Skeletal muscle satellite cell (primary cell): ENCODE results near the gene ANKRD22.
A peak's percentile ranks its signal among the peaks of the same experiment; 100 is the strongest.
"Not testable (repeated sequence)": the region's sequence is repeated elsewhere in the genome, so short reads cannot be mapped to it uniquely, and the experiment has no call there.

Experiments
- H3K27me3 ChIP-seq: 2 replicates; pipeline ENCODE4 v1.7.0; 2013; ENCODE audit warnings: low read length; ENCODE audit not compliant: control insufficient read depth, insufficient read depth
- H3K36me3 ChIP-seq: 2 replicates; pipeline ENCODE4 v1.7.0; 2013; ENCODE audit warnings: mild to moderate bottlenecking, control low read depth, low read length; ENCODE audit not compliant: insufficient read depth
- H3K4me1 ChIP-seq: 2 replicates; pipeline ENCODE4 v1.7.0; 2013; ENCODE audit warnings: low read length; ENCODE audit not compliant: control insufficient read depth, insufficient read depth
- H3K4me2 ChIP-seq: 2 replicates; pipeline ENCODE4 v1.7.0; 2013; ENCODE audit warnings: mild to moderate bottlenecking, low read length
- H3K4me3 ChIP-seq: 2 replicates; pipeline ENCODE4 v1.7.0; 2013; ENCODE audit warnings: low read length
- H3K9ac ChIP-seq: 2 replicates; pipeline ENCODE4 v1.7.0; 2013; ENCODE audit warnings: mild to moderate bottlenecking, low read depth, low read length, moderate library complexity
- H3K9me3 ChIP-seq: replicated peaks from 2 replicates; pipeline ENCODE4 v1.7.0; 2013; ENCODE audit warnings: mild to moderate bottlenecking, control low read depth, low read length

Gene ANKRD22

DNA sequence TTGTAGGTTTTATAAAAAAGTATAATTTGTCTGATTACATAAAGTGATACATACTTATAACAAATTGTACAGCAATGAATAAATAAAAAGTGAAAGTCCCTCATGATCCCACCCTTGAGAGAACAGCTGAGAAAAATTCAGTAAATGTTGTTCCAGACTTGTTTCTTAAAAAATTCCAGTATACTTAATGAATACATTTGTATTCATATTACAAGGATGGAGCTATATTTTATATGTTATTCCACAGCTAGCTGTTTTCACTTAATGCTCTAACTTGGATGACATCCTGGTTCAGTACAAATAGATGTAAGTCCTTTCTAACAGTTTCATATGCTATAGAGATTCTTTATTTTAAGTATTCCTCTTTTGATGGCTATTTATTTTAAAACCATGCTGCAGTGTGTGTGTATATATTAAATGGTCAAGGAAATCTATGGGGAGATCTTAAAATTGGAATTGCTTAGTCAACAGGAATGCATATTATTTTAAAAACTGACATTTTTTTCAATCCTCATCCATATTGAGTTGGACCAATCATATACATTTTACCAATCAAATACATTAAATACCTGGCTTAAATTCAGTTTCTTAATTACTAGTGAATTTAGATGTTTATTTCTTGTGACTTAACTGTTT lies 37.3 kb upstream of the ANKRD22 start:
- Histone ChIP-seq H3K4me3 (no peak overlapping the region), H3K9ac (no peak overlapping the region), H3K27me3 (no peaks in the 10 kb centered on the region), H3K4me1 (peaks cover 79% of the 10 kb centered on the region), H3K36me3 (no peaks in the 10 kb centered on the region), H3K4me2 (no peak overlapping the region), H3K9me3 (no peaks in the 10 kb centered on the region)

DNA sequence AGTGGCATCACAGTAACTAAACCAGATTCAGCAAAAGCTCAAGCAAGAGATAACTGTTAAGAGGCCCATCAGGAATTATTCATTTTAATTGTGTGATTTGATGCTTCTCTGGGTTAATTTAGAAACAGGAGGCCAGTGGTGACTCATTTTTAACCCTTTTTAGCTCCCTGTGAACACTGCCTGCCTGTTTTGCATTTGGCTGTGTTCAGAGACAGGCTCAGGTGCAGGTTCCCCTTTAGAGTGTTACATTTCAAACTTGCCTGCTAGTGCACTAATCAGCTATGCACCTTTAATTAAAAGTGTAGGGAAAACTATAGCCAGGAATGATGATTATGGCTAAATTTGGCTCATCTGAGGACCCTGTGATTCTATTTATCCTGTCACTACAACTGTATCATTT lies 34.9 kb upstream of the ANKRD22 start:
- no peaks in the 10 kb centered on the region for H3K27me3 ChIP-seq
- H3K9ac ChIP-seq = no peak overlapping the region
- H3K4me2 ChIP-seq = no peak overlapping the region
- H3K9me3 ChIP-seq = no peaks in the 10 kb centered on the region
- H3K4me1 ChIP-seq = peaks cover 75% of the 10 kb centered on the region
- H3K36me3 ChIP-seq = no peaks in the 10 kb centered on the region
- no peak overlapping the region for H3K4me3 ChIP-seq

DNA sequence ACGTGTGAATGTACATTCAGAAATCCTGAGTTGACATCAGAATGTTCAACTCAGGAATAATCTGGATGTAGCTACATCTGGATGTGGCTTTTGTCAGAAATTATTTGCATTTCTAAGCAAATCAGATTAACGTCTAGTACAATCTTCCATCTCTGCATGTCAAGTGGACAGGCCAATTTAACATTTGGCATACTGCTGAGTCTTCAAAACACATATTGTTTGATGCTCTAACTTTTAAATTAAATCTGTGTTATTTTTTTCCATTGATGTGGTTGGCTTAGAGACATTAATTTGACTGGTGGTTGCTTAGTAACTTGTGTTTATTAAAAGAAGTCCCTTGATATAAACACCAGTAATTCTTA lies 31.8 kb upstream of the ANKRD22 start:
- Histone ChIP-seq H3K36me3 (no peaks in the 10 kb centered on the region), H3K4me3 (peak overlapping the region; percentile 31), H3K4me1 (peaks cover 55% of the 10 kb centered on the region), H3K4me2 (peak overlapping the region; percentile 94), H3K9ac (peak overlapping the region; percentile 4), H3K27me3 (no peaks in the 10 kb centered on the region), H3K9me3 (no peaks in the 10 kb centered on the region)

DNA sequence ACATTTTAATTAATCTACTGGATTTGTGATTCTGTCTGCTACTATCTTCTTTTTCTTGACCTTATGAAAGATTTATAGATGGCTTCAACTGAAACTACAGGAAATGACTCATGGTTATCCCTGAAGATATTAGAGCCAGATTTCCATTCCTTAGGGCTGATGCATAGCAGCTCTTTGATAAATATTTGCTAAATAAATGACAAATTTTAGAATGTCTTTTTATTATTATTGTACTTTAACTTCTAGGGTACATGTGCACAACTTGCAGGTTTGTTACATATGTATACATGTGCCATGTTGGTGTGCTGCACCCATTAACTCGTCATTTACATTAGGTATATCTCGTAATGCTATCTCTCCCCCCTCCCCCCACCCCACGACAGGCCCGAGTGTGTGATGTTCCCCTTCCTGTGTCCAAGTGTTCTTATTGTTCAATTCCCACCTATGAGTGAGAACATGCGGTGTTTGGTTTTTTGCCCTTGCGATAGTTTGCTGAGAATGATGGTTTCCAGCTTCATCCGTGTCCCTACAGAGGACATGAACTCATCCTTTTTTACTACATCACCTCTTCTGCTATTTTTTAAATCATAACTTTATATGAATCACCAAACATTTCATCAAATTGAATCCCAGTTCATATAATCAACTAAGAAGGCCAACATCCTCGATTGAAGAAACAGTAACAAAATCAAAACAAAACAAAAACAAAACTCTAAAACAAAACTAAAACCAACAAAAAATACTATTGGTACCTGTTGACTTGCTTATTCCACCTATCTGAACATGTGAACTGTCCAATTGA lies 31.2 kb upstream of the ANKRD22 start:
- not testable (repeated sequence) for H3K9me3 ChIP-seq, H3K36me3 ChIP-seq, H3K27me3 ChIP-seq
- Histone ChIP-seq H3K4me2 (peak overlapping the region; percentile 94), H3K4me3 (peak overlapping the region; percentile 94), H3K4me1 (peaks cover 50% of the 10 kb centered on the region), H3K9ac (peak overlapping the region; percentile 93)

DNA sequence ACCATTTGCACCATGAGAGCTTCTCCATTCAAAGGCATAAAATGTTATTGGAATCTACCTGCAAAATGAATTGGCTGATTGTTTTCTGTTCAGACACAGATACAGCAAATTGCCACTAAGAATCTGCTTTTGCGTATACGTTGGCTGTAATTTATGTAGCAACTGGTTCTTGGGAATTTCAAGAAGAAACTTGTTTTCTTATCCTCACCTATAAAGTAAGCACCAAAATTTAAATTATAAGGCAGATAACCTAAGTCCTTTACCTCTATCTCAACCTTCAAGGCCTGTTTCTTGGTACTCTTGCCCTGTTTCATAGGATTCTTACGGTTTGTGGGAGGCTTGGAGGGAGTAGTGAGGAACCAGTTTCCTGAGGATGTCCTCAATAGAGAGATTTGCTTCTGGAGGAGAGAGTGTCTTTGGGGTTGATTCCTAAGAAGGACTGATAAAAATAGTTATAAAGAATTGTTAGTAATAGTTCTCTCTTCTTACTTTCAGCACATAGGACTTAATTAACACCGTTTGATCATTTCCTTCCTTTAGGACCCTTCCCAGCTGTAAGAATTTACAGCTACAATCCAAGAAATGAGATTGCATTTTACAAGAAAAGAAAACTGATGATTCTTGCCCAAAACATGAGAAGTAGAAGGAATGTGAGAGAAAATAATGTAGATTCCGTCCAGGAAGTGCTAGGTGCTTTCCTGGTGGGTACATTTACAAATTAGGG lies 30.4 kb upstream of the ANKRD22 start:
- Histone ChIP-seq H3K27me3 (no peaks in the 10 kb centered on the region), H3K9ac (peak overlapping the region; percentile 93), H3K4me1 (peaks cover 50% of the 10 kb centered on the region), H3K36me3 (no peaks in the 10 kb centered on the region), H3K4me3 (peak overlapping the region; percentile 94), H3K9me3 (no peaks in the 10 kb centered on the region), H3K4me2 (peak overlapping the region; percentile 94)

DNA sequence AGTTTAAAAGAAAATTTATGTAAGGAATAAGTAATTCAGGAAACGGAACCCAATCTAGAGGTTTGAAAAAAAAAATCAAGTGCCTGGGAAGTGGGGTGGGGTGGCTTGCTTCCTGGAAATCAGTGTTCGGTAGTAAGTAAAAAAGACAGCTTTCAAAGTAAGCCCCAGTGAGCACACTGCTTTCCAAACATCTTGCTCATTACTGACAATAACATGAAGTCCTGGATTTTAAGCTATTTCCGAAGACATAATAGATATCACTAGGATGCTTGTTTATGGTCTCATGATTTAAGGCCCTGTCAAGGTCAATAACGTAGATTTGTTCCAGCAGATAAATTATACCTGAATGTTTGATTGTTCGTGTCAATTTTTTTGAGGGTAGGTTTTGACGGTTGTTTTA lies 29.7 kb upstream of the ANKRD22 start:
- peak overlapping the region; percentile 93 for H3K9ac ChIP-seq
- peaks cover 44% of the 10 kb centered on the region for H3K4me1 ChIP-seq
- no peaks in the 10 kb centered on the region for H3K27me3 ChIP-seq

DNA sequence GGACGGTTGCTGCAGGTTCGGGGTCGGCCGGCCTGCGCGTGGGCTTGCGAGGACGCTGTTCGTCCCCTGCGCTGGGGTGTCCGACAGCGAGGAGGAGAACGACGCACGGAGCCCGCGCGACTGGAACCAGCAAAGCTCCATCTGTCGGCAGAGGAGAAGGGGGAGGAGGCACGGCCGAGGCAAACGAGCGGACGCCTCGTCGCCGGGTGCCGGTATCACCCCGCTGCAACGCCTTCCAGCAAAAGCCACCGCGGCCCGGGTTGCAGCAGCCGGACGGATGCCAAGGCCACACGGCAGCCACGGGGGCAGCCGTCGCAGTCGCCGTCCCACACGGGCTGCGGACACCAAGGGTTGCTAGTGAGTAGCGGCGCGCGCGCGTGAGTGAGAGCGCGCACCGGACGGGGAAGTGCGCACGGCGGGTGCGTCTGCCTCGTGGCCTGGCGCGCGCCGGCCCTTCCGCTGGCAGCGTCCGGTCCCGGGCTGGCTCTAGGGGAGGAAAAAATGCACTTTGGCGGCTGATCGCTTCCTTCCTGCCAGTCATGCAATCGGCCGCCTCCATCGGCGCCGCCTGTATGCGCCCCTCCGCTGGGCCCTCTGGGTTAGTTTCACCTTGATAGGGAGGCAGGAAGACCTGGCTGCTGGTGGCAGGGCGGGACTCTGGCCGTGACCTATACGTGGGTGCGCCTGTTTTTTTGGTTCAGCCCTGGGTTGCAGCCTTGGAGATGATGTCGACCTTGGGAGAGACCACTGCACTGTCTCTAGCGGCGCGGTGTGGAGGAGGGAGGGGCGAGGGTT lies 28.8 kb upstream of the ANKRD22 start:
- Histone ChIP-seq H3K27me3 (no peaks in the 10 kb centered on the region), H3K9me3 (no peaks in the 10 kb centered on the region), H3K4me2 (peak overlapping the region; percentile 94), H3K4me3 (peak overlapping the region; percentile 94), H3K4me1 (peaks cover 43% of the 10 kb centered on the region), H3K9ac (peak overlapping the region; percentile 93), H3K36me3 (no peaks in the 10 kb centered on the region)

More for the DNA sequence above, 29.7 kb upstream of the ANKRD22 start:
- Histone ChIP-seq H3K4me3 (peak overlapping the region; percentile 94), H3K9me3 (no peaks in the 10 kb centered on the region), H3K4me2 (peak overlapping the region; percentile 94), H3K36me3 (no peaks in the 10 kb centered on the region)

DNA sequence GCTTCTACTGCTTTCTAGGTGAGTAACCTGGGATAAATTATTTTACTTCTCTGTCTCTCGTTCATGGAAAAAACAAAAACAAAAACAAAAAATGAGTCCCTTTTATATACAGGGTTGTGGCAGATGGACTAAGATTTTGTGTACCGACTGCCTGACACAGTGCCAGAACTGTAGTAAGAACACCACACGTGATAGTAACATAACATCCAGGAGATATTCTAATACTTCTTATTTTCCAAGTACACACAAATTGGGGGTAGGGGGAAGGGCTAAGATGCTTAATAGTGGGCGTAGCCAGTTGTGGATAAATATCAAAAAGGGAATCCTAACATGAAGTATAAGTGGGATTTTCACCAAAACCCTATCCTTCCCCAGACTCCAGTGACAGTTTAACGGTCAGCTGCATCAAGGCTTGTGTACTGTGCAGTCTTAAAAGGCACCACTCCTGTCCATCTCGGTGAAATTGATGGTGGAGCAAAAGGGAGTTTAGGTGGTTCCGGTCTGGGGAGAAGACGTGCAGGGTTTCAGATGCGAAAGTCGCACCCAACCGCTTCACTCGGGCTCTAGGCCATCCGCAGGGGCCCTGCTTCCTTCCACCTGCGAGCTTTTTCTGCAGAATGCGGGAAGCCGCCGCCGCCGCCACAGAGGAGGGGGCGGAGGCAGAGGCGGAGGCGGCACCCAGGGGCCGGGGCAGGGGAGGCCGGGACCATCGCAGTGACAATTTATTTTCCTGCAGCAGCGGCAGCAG lies 28.1 kb upstream of the ANKRD22 start, which contains the start of gene STAMBPL1:
TSS of gene STAMBPL1 (plus strand) at position 712 of the 748 bp plus-strand sequence. CDS start 21,464 bp downstream, outside the sequence.
- Histone ChIP-seq H3K9ac (peak within 1 kb of the TSS; percentile 93), H3K36me3 (no peaks in the 10 kb centered on the region), H3K4me3 (peak within 1 kb of the TSS; percentile 94), H3K4me2 (peak within 1 kb of the TSS; percentile 94), H3K9me3 (no peaks in the 10 kb centered on the region), H3K27me3 (no peaks in the 10 kb centered on the region), H3K4me1 (peaks cover 39% of the 10 kb centered on the region)

DNA sequence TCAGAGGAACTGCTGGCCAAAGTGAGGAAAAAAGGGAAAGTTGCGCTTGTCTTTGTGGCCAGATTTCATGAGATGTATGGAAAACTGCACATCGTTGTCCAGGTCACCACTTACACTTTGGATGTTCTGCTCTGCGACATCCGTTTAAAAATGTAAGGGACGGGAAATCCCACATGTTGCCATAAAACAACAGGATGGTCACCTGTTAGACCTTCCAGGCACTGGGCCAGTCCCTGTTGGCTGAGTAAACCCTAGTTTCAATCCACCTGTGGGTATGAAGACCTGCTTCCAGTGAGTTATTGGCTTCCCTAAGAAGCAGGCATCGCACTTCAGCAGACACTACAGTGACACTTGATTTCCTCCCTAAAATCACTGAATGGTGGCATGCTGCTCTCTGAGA lies 25.7 kb upstream of the ANKRD22 start:
- Histone ChIP-seq H3K27me3 (no peaks in the 10 kb centered on the region), H3K9ac (no peak overlapping the region), H3K4me1 (peaks cover 18% of the 10 kb centered on the region), H3K36me3 (no peaks in the 10 kb centered on the region), H3K4me2 (no peak overlapping the region), H3K9me3 (no peaks in the 10 kb centered on the region), H3K4me3 (no peak overlapping the region)

DNA sequence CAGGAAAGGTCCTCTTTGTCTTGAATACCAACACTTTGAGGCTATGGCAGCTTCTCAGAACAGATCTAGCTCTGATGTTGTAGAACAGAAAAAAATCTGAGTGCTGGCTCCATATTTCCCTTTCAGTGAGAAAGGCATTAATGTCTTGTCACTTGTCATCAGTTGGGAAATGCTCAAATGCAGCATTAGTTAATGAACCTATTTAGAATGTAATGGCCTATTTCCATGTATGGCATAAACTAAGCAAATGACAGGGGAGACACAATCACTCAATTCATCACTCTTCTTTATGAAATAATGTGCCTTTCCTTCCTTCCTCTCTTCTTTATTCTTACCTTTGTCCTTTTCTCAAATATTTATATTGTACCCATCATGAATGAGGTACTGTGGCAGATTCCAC lies 23.4 kb upstream of the ANKRD22 start:
- H3K4me1 ChIP-seq = peaks cover 8% of the 10 kb centered on the region
- no peak overlapping the region for H3K9ac ChIP-seq
- no peak overlapping the region for H3K4me3 ChIP-seq
- H3K9me3 ChIP-seq = no peaks in the 10 kb centered on the region
- H3K36me3 ChIP-seq = no peaks in the 10 kb centered on the region
- no peak overlapping the region for H3K4me2 ChIP-seq
- no peaks in the 10 kb centered on the region for H3K27me3 ChIP-seq
